WTC11 (cell line): ENCODE data around the gene SGO2. TPM values are rescaled to one million over a fixed set of nuclear protein-coding genes. Genes with fewer than 3 reads are reported as not detected.
A peak's percentile ranks its signal among the peaks of the same experiment; 100 is the strongest.

Experiments used
- ATAC-seq: fragments of 200-7000 bp; cut with Tn5 transposase; 2 replicates; pipeline ENCODE4 v1.10.0; 2021; ENCODE audit warnings: mild to moderate bottlenecking, moderate library complexity
- CTCF ChIA-PET: fragments of 300-600 bp; sonication (Branson Sonifier 250); formaldehyde crosslinking; loops from one replicate; lab custom pipeline; 2021; ENCODE audit warnings: antibody characterized with exemption; lab: Charles Lee
- POLR2A ChIA-PET: fragments of 350-600 bp; sonication (Branson Sonifier 250); formaldehyde crosslinking; loops from one replicate; lab custom pipeline; 2021; ENCODE audit warnings: antibody characterized with exemption; lab: Charles Lee
- DNase-seq: peaks from one replicate; pipeline ENCODE4 v3.0.0; 2021; ENCODE audit warnings: low spot score
- H3K27ac Mint-ChIP-seq: 2 replicates; pipeline ENCODE4 v1.8.0; 2021; ENCODE audit warnings: mixed read lengths
- H3K27me3 Mint-ChIP-seq: 2 replicates; pipeline ENCODE4 v1.8.0; 2021; ENCODE audit warnings: low read depth, mild to moderate bottlenecking, moderate library complexity, mixed read lengths
- H3K36me3 Mint-ChIP-seq: 2 replicates; pipeline ENCODE4 v1.8.0; 2021; ENCODE audit warnings: mixed read lengths
- H3K4me1 Mint-ChIP-seq: 2 replicates; pipeline ENCODE4 v1.8.0; 2022; ENCODE audit warnings: mixed read lengths
- H3K4me3 Mint-ChIP-seq: 2 replicates; pipeline ENCODE4 v1.8.0; 2021; ENCODE audit warnings: mild to moderate bottlenecking, moderate library complexity, mixed read lengths
- H3K9me3 Mint-ChIP-seq: 2 replicates; pipeline ENCODE4 v1.8.0; 2021; ENCODE audit warnings: mixed read lengths
- CBFB ChIP-seq: sonication (generic); formaldehyde crosslinking; IDR thresholded peaks from 2 replicates; pipeline ENCODE4 v1.8.1; 2022; ENCODE audit warnings: mild to moderate bottlenecking, low read depth, missing genetic modification reagents
- ESRRA ChIP-seq: sonication (generic); formaldehyde crosslinking; IDR thresholded peaks from 2 replicates; pipeline ENCODE4 v1.8.1; 2022; ENCODE audit warnings: mild to moderate bottlenecking, missing genetic modification reagents, borderline replicate concordance
- FOXK1 ChIP-seq: sonication (generic); formaldehyde crosslinking; IDR thresholded peaks from 2 replicates; pipeline ENCODE4 v1.8.0; 2022; ENCODE audit warnings: mild to moderate bottlenecking, moderate library complexity, missing genetic modification reagents
- HMGA2 ChIP-seq: fragments of 250-450 bp; sonication (Bioruptor Pico); IDR thresholded peaks from 2 replicates; pipeline ENCODE4 v1.4.0; 2021; ENCODE audit warnings: mild to moderate bottlenecking, moderate library complexity
- IRF2 ChIP-seq: sonication (generic); formaldehyde crosslinking; IDR thresholded peaks from 2 replicates; pipeline ENCODE4 v1.8.0; 2022; ENCODE audit warnings: low read depth, missing genetic modification reagents, borderline replicate concordance
- MXD4 ChIP-seq: fragments of 250-450 bp; sonication (Bioruptor Pico); IDR thresholded peaks from 2 replicates; pipeline ENCODE4 v1.8.0; 2021; ENCODE audit warnings: mild to moderate bottlenecking, moderate library complexity, borderline replicate concordance
- MYBL2 ChIP-seq: sonication (generic); formaldehyde crosslinking; IDR thresholded peaks from 2 replicates; pipeline ENCODE4 v1.8.1; 2023; ENCODE audit warnings: mild to moderate bottlenecking, moderate library complexity, missing genetic modification reagents
- NFATC4 ChIP-seq: fragments of 250-450 bp; sonication (Bioruptor Pico); IDR thresholded peaks from 2 replicates; pipeline ENCODE4 v1.9.0; 2021; ENCODE audit warnings: mild to moderate bottlenecking
- NR3C1 ChIP-seq: sonication (generic); formaldehyde crosslinking; conservative IDR thresholded peaks from 2 replicates; pipeline ENCODE4 v1.8.1; 2023; ENCODE audit warnings: low read depth, mild to moderate bottlenecking, missing genetic modification reagents
- OVOL2 ChIP-seq: fragments of 250-450 bp; sonication (Bioruptor Pico); IDR thresholded peaks from 2 replicates; pipeline ENCODE4 v1.9.0; 2021; ENCODE audit warnings: mild to moderate bottlenecking, borderline replicate concordance
- PRRX2 ChIP-seq: fragments of 250-450 bp; sonication (Bioruptor Pico); IDR thresholded peaks from 2 replicates; pipeline ENCODE4 v1.8.0; 2021; ENCODE audit warnings: mild to moderate bottlenecking
- SMAD3 ChIP-seq: sonication (generic); formaldehyde crosslinking; IDR thresholded peaks from 2 replicates; pipeline ENCODE4 v1.8.0; 2022; ENCODE audit warnings: missing genetic modification reagents, mild to moderate bottlenecking, borderline replicate concordance
- SP1 ChIP-seq: sonication (generic); formaldehyde crosslinking; conservative IDR thresholded peaks from 2 replicates; pipeline ENCODE4 v1.8.1; 2022; ENCODE audit warnings: missing genetic modification reagents
- TCF7 ChIP-seq: sonication (generic); formaldehyde crosslinking; IDR thresholded peaks from 2 replicates; pipeline ENCODE4 v1.8.0; 2022; ENCODE audit warnings: mild to moderate bottlenecking, low read depth, missing genetic modification reagents, moderate library complexity
- ZNF121 ChIP-seq: sonication (generic); formaldehyde crosslinking; IDR thresholded peaks from 2 replicates; pipeline ENCODE4 v1.8.0; 2023; ENCODE audit warnings: missing genetic modification reagents
- ZNF317 ChIP-seq: sonication (generic); formaldehyde crosslinking; IDR thresholded peaks from 2 replicates; pipeline ENCODE4 v1.8.1; 2023; ENCODE audit warnings: low read depth, mild to moderate bottlenecking, moderate library complexity, missing genetic modification reagents, borderline replicate concordance
- ZNF423 ChIP-seq: fragments of 250-450 bp; sonication (Bioruptor Pico); IDR thresholded peaks from 2 replicates; pipeline ENCODE4 v2.1.2; 2022; ENCODE audit warnings: mild to moderate bottlenecking, moderate library complexity
- total RNA-seq: library from RNA; stranded (reverse); gene quantifications from 3 replicates; pipeline ENCODE4 v1.2.3, GENCODE V29; 2021
- TF ChIP-seq, protein P1 (sequence below): fragments of 250-450 bp; sonication (Bioruptor Pico); IDR thresholded peaks from 2 replicates; pipeline ENCODE4 v1.9.0; 2021; ENCODE audit warnings: mild to moderate bottlenecking
- TF ChIP-seq, protein P2 (sequence below): sonication (generic); formaldehyde crosslinking; IDR thresholded peaks from 2 replicates; pipeline ENCODE4 v1.8.1; 2022; ENCODE audit warnings: mild to moderate bottlenecking, missing genetic modification reagents, moderate library complexity, borderline replicate concordance
- TF ChIP-seq, protein P3 (sequence below): sonication (generic); formaldehyde crosslinking; IDR thresholded peaks from 2 replicates; pipeline ENCODE4 v1.8.1; 2023; ENCODE audit warnings: mild to moderate bottlenecking, missing genetic modification reagents
- TF ChIP-seq, protein P4 (sequence below): sonication (generic); formaldehyde crosslinking; IDR thresholded peaks from 2 replicates; pipeline ENCODE4 v1.8.0; 2022; ENCODE audit warnings: mild to moderate bottlenecking, missing genetic modification reagents
- TF ChIP-seq, protein P5 (sequence below): sonication (generic); formaldehyde crosslinking; IDR thresholded peaks from 2 replicates; pipeline ENCODE4 v1.8.0; 2022; ENCODE audit warnings: missing genetic modification reagents
- TF ChIP-seq, protein P6 (sequence below): sonication (generic); formaldehyde crosslinking; IDR thresholded peaks from 2 replicates; pipeline ENCODE4 v1.8.0; 2023; ENCODE audit warnings: missing genetic modification reagents
- TF ChIP-seq, protein P7 (sequence below): sonication (generic); formaldehyde crosslinking; IDR thresholded peaks from 2 replicates; pipeline ENCODE4 v1.8.1; 2023; ENCODE audit warnings: mild to moderate bottlenecking, missing genetic modification reagents

Gene SGO2
- total RNA-seq, 1 experiment from 2014 or later = 34.1 TPM

DNA sequence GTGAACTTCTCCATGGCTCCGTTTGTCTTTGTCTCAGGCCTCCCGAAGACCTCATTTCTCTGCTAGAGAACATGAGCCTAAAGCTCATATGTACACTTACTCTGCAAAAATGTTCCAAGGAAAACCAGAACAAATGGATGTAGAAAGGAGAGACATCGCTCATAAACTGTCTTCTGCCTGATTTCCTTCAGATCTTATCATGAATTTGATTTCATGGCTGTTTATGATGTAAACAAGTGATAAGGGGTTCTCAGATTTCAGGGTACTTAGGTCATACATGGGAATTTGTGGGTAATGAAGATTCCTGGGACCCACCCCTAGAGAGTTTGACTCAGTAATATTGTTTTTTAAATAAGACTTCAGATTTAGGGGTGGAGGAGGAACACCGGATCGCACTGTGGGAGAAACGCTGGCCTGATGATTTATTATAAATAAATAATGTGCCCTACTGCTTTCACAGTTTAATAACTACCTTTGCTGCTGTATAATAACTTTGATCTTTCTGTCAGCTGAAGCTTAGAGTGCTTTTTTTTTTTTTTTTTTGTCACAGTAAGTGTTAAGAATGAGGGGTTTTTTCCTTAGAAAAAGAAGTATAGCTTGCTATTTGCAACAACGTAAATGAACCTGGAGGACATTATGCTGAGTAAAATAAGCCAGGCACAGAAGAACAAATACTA is 74.7 kb downstream of the SGO2 start (continued):
- no peak for TF ChIP-seq MXD4
- TF ChIP-seq SP1 (CRISPR knock-in tag) = no peak
- no peak for TF ChIP-seq NR3C1
- no peak for TF ChIP-seq IRF2 (CRISPR knock-in tag)
- TF ChIP-seq TCF7 (CRISPR knock-in tag) = no peak
- TF ChIP-seq ZNF317 (CRISPR knock-in tag) = no peak
- TF ChIP-seq, protein P1, sequence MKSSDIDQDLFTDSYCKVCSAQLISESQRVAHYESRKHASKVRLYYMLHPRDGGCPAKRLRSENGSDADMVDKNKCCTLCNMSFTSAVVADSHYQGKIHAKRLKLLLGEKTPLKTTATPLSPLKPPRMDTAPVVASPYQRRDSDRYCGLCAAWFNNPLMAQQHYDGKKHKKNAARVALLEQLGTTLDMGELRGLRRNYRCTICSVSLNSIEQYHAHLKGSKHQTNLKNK (CRISPR knock-in tag) = no peak
- TF ChIP-seq SMAD3 (CRISPR knock-in tag) = no peak
- no peak for TF ChIP-seq FOXK1 (CRISPR knock-in tag)
- TF ChIP-seq, protein P2, sequence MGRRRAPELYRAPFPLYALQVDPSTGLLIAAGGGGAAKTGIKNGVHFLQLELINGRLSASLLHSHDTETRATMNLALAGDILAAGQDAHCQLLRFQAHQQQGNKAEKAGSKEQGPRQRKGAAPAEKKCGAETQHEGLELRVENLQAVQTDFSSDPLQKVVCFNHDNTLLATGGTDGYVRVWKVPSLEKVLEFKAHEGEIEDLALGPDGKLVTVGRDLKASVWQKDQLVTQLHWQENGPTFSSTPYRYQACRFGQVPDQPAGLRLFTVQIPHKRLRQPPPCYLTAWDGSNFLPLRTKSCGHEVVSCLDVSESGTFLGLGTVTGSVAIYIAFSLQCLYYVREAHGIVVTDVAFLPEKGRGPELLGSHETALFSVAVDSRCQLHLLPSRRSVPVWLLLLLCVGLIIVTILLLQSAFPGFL (CRISPR knock-in tag) = no peak
- no peak for TF ChIP-seq ZNF121 (CRISPR knock-in tag)
- TF ChIP-seq, protein P3, sequence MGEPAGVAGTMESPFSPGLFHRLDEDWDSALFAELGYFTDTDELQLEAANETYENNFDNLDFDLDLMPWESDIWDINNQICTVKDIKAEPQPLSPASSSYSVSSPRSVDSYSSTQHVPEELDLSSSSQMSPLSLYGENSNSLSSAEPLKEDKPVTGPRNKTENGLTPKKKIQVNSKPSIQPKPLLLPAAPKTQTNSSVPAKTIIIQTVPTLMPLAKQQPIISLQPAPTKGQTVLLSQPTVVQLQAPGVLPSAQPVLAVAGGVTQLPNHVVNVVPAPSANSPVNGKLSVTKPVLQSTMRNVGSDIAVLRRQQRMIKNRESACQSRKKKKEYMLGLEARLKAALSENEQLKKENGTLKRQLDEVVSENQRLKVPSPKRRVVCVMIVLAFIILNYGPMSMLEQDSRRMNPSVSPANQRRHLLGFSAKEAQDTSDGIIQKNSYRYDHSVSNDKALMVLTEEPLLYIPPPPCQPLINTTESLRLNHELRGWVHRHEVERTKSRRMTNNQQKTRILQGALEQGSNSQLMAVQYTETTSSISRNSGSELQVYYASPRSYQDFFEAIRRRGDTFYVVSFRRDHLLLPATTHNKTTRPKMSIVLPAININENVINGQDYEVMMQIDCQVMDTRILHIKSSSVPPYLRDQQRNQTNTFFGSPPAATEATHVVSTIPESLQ (CRISPR knock-in tag) = no peak

DNA sequence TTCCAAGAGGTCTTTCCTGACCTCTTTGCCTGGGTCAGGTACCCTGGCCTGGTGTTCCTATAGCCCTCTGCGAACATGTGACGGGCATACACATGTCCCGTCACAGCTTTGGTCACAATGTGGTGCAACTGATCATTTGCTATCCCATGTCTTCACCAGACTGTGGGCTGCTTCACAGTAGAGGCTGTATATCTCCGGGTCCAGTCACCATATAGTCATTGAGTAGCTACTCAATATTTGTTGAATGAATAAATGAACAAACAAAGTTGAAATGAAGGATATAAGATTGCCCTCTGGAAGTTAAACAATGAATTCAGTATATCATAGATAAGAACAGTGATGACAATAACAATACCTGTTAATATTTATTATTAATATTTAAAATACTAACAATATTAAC is 76.6 kb downstream of the SGO2 start:
- no peak overlapping the region for H3K4me3 Mint-ChIP-seq
- no peak overlapping the region for H3K27ac Mint-ChIP-seq
- DNase-seq (no peak), ATAC-seq (no peak)
- H3K9me3 Mint-ChIP-seq = peaks cover 16% of the 10 kb centered on the region
- TF ChIP-seq, protein P4, sequence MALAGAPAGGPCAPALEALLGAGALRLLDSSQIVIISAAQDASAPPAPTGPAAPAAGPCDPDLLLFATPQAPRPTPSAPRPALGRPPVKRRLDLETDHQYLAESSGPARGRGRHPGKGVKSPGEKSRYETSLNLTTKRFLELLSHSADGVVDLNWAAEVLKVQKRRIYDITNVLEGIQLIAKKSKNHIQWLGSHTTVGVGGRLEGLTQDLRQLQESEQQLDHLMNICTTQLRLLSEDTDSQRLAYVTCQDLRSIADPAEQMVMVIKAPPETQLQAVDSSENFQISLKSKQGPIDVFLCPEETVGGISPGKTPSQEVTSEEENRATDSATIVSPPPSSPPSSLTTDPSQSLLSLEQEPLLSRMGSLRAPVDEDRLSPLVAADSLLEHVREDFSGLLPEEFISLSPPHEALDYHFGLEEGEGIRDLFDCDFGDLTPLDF (CRISPR knock-in tag) = no peak
- TF ChIP-seq HMGA2 (CRISPR knock-in tag) (0 out of 2 replicates have a peak, but pooled peaks have one; percentile 20), PRRX2 (CRISPR knock-in tag) (no peak), ZNF423 (CRISPR knock-in tag) (no peak)
- no peaks in the 10 kb centered on the region for H3K4me1 Mint-ChIP-seq
- 0 out of 2 replicates have a peak, but pooled peaks cover 2% of the 10 kb centered on the region for H3K36me3 Mint-ChIP-seq
- POLR2A ChIA-PET = no interaction called here
- peaks cover 2% of the 10 kb centered on the region; the same call in 1 of the 2 replicates for H3K27me3 Mint-ChIP-seq
- CTCF ChIA-PET = interaction anchor here (1.1 kb wide), 1 partner anchor 622 kb away, joined by 3 read pairs; no protein-coding TSS in a partner anchor

DNA sequence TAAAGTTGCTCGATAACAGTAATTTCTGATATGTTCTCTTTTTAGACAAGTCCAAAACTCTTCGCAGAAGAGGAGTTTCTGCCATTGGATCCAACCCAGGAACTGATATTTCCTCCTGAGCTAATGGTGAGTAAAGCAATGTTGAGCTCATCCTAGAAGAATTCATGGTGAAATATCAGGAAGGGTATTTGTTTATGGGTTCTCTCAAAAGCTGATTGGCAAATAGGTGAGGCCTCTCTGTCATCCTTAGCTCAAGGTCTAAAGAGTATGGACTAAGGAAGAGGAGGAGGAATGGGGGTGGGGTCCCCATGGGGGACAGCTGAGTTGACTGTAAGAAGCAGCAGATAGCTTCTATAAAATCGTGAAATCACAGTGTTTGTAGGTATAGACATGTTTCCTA is 78.0 kb downstream of the SGO2 start:
- H3K27me3 Mint-ChIP-seq = no peaks in the 10 kb centered on the region
- no peak overlapping the region for H3K27ac Mint-ChIP-seq
- no peak overlapping the region for H3K4me3 Mint-ChIP-seq
- ATAC-seq (no peak), DNase-seq (no peak)
- POLR2A ChIA-PET = no interaction called here
- no peaks in the 10 kb centered on the region for H3K4me1 Mint-ChIP-seq
- H3K36me3 Mint-ChIP-seq = peaks cover 4% of the 10 kb centered on the region; the same call in 1 of the 2 replicates
- peaks cover 19% of the 10 kb centered on the region for H3K9me3 Mint-ChIP-seq
- CTCF ChIA-PET = interaction anchor here (1.0 kb wide), 1 partner anchor 102 kb away, joined by 3 read pairs; no protein-coding TSS in a partner anchor
- no peak for TF ChIP-seq IRF2 (CRISPR knock-in tag)
- no peak for TF ChIP-seq OVOL2 (CRISPR knock-in tag)
- TF ChIP-seq, protein P5, sequence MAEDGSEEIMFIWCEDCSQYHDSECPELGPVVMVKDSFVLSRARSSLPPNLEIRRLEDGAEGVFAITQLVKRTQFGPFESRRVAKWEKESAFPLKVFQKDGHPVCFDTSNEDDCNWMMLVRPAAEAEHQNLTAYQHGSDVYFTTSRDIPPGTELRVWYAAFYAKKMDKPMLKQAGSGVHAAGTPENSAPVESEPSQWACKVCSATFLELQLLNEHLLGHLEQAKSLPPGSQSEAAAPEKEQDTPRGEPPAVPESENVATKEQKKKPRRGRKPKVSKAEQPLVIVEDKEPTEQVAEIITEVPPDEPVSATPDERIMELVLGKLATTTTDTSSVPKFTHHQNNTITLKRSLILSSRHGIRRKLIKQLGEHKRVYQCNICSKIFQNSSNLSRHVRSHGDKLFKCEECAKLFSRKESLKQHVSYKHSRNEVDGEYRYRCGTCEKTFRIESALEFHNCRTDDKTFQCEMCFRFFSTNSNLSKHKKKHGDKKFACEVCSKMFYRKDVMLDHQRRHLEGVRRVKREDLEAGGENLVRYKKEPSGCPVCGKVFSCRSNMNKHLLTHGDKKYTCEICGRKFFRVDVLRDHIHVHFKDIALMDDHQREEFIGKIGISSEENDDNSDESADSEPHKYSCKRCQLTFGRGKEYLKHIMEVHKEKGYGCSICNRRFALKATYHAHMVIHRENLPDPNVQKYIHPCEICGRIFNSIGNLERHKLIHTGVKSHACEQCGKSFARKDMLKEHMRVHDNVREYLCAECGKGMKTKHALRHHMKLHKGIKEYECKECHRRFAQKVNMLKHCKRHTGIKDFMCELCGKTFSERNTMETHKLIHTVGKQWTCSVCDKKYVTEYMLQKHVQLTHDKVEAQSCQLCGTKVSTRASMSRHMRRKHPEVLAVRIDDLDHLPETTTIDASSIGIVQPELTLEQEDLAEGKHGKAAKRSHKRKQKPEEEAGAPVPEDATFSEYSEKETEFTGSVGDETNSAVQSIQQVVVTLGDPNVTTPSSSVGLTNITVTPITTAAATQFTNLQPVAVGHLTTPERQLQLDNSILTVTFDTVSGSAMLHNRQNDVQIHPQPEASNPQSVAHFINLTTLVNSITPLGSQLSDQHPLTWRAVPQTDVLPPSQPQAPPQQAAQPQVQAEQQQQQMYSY (CRISPR knock-in tag) = no peak
- TF ChIP-seq ESRRA (CRISPR knock-in tag) = no peak
- TF ChIP-seq, protein P6, sequence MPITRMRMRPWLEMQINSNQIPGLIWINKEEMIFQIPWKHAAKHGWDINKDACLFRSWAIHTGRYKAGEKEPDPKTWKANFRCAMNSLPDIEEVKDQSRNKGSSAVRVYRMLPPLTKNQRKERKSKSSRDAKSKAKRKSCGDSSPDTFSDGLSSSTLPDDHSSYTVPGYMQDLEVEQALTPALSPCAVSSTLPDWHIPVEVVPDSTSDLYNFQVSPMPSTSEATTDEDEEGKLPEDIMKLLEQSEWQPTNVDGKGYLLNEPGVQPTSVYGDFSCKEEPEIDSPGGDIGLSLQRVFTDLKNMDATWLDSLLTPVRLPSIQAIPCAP = no peak
- TF ChIP-seq MYBL2 = no peak
- TF ChIP-seq, protein P7, sequence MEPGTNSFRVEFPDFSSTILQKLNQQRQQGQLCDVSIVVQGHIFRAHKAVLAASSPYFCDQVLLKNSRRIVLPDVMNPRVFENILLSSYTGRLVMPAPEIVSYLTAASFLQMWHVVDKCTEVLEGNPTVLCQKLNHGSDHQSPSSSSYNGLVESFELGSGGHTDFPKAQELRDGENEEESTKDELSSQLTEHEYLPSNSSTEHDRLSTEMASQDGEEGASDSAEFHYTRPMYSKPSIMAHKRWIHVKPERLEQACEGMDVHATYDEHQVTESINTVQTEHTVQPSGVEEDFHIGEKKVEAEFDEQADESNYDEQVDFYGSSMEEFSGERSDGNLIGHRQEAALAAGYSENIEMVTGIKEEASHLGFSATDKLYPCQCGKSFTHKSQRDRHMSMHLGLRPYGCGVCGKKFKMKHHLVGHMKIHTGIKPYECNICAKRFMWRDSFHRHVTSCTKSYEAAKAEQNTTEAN (CRISPR knock-in tag) = no peak
- TF ChIP-seq NFATC4 (CRISPR knock-in tag) = no peak
- no peak for TF ChIP-seq CBFB (CRISPR knock-in tag)
